Measurements from ENCODE around the gene AIP.

Gene AIP

DNA sequence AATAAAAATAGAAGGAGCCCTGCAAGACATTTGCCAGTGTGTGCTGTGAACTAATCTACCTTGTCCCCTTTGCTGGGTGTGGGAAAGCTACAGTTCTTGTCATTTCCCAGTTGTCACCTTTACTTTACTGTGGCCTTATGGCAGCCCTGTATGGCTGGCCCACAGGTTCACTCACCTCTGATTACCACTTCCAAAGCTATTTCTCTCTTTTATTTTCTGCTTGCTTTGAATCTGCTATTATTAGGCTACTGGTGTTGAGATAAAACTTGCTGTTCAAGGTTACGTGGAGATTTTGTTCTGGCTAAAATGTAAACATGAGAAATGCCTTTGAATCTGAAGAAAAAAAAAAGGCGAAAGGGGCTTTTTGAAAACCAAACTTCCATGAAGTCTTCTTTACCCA lies 50.1 kb downstream of the AIP start:
- no peak for DNase-seq (ENCODE audit: low read depth in 2 of 2)

DNA sequence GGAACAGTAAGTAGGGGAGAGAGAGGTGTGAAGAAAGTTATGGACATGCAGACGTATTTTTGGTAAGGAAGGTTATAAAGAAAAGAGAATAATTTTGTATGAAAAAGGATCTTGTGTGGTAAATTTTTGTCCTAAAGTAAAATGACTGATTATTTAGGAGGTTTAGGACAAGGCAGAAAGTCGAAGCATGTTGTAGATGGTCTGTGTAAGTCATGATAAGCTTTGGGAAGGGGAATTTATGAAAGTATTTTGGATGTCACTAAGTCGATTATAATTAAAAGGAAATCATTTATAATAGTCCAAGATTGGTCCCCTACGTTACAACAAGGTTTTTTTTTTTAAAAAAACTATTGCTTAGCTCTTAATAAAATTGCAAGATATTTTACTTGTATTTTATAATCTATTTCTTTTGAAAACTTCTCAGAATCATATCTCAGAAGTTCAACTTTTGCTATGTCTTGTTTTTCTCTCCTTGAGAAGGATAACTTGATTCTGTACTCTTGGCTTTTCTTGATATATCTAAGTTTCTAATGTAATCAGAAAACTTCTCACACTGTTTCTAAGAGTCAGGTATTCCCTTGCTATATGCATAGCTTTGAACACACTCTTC lies 51.3 kb downstream of the AIP start:
- DNase-seq (ENCODE audit: low read depth in 2 of 2), result no peak

DNA sequence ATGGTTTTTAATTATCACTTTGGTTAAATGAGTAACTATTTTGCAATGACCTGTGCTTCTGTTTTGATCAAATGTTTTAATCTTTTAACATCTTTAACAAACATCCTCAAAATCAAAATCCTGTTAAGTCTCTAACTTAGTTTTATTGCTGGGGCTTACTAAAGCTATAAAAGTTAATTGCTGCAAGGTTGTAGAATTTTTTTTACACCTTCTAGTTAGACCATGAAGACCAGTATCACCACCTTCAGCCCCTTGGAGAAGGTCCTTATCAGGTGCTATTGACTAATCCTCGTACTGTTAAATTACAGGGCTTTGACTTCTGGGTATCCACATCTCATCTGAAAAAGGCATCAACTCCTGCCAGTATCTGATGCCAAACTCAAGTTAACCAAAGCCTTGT lies 52.7 kb downstream of the AIP start:
- no peak for DNase-seq (ENCODE audit: low read depth in 2 of 2)

DNA sequence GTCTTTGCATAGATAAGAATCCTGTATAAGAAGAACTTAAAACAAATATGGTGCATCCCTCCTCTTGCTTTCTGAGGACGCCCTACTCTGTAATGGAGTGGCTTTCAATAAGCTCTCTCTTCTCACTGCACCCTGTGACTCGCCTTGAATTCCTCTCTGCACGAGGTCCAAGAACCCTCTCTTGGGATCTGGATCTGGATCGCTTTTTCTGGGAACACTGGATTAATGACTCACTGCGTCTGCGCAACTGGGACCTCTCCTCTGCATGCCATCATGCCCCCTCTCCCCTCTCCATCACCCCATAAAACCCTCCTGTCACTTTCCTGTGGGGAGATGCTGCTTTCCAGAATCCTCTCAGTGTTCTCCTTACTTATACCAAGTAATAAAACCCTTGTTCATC lies 55.5 kb downstream of the AIP start:
- DNase-seq (ENCODE audit: low read depth in 2 of 2), result no peak

DNA sequence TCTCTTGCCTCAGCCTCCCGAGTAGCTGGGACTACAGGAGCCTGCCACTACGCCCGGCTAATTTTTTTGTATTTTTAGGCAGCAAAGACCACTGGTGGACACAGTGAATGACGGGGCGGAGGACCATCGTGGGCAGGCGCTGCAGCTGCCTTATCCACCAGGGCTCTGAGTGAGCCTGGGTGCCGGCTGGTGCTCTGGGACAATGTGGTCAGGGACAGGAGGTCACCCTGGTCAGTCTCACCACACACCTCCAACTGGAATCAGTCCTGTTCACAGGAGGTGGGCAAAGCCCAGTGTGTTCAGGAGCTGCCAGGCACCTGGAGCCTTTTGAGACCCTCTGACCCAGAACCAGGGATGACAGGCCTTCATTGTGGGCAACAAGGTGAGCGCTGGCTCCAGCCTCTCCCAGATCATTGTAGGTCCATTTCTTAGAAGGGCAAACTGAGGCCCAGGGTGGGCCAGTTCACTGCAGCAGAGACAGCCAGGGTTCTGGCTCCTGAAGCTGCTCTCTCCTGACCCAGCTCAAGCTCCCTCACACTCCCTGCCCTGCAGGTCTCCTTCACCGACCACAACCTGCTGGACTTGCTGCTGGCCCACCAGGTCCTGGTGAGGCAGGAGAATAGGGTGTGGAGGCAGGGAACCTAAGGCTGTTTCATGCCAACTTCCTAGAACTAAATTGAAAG lies 56.1 kb downstream of the AIP start:
- DNase-seq (ENCODE audit: low read depth in 2 of 2), result no peak

DNA sequence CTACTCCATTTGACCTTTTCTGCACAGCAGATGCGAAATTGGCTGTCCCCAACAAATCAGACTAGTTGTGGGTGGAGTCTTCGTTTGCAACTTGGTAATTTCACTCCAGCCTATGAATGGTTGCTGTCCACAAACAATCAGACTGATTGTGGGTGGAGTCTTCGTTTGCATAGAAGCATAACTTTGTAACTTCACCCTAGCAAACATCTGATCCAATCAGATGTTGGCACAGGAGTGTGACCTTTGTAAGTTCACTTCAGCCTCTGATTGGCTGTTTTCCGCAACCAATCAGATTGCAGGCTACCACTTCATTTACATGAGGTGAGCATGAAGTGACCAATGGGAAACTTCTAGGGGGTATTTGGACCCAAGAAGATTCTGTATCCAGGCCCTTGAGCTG lies 56.7 kb downstream of the AIP start:
- no peak for DNase-seq (ENCODE audit: low read depth in 2 of 2)
